Measurements from ENCODE around the gene WDR47. TPM values are rescaled to one million over a fixed set of nuclear protein-coding genes. Genes with fewer than 3 reads are reported as not detected.
A peak's percentile ranks its signal among the peaks of the same experiment; 100 is the strongest.

The WDR47 gene
- total and polyA plus RNA-seq, 2 of the 8 experiments (the other 6 are each of a cell fraction or from before 2014, with no cell fraction given) = 1.9 to 6.7 TPM

DNA sequence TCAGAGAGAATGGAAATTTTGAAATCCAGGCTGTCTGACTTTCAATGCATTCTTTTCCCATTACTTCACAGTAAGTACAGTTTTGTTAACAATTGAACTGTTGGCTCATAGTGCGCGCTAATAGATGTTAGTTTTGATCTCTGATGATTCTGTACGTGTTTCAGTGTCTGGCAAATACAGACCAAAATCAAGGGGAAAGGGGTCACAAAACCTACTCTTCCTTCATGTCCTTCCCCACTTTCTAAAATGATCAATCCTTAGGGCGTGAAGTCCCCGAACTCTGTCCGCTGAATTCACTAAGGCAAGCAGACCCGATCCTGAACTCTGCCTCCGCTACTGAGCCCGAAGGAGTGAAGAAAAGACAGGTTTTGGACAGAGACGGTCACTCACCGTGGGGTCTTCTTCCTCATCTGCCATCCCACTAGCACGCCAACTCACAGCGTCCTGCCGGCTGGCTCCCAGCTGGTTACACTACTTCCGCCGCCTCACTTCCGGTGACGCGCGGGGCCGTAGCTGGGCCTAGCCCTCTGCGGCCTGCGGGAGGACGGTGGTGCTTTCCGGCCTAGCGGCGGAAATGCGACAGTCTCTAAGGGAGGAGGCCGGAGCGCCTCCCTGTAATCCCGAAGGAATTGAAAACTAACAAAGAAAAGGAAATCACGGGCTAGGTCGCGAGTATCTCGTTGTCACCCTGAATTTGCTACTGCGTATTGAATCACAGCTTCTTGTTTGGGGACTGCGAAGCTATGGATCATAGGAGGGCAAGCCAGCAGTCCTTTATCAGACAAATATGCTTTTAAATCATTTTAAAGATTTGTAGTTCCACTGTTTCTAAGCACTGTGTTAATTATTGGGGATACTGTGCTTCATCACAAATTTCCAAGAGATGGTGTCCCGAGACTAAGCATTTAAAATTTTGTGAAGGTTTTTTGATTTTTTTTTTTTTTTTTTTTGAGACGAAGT, 33.9 kb upstream of the WDR47 start, which contains the start of gene TAF13 (continued):
- peak in 1 of 3 experiments; percentile 19; a peak in 1 of 4 replicates for TF ChIP-seq CTCF (IDR thresholded peaks at IDR 0.05; ENCODE audit: control extremely low read depth in 1 of 3, insufficient read depth in 1 of 3, low read depth in 1 of 3, low read length in 3 of 3)
- TF ChIP-seq ASH2L (IDR thresholded peaks at IDR 0.05; ENCODE audit: low read length) = peak; percentile 44
- TF ChIP-seq SRF (IDR thresholded peaks at IDR 0.05; ENCODE audit: low read depth, low read length) = 0 out of 2 replicates have a peak, but pooled peaks have one; percentile 21
- no peak for TF ChIP-seq HDAC6 (IDR thresholded peaks at IDR 0.05; ENCODE audit: low read depth, low read length)
- no peak for TF ChIP-seq RNF2 (IDR thresholded peaks at IDR 0.05; ENCODE audit: borderline replicate concordance, low read depth, low read length, missing control alignments, poor library complexity, severe bottlenecking)
- TF ChIP-seq CTBP2 (IDR thresholded peaks at IDR 0.05; ENCODE audit: borderline replicate concordance, insufficient read depth, insufficient read length, low read length) = no peak
- TF ChIP-seq EZH2 (IDR thresholded peaks at IDR 0.05; ENCODE audit: low read depth, low read length, severe bottlenecking) = no peak
- peak; percentile 76 for TF ChIP-seq TAF7 (optimal IDR thresholded peaks at IDR 0.05; ENCODE audit: borderline replicate concordance, low read depth, low read length)
- TF ChIP-seq USF2 (IDR thresholded peaks at IDR 0.05; ENCODE audit: low read length) = no peak
- no peak for TF ChIP-seq SUZ12 (IDR thresholded peaks at IDR 0.05; ENCODE audit: low read length)
- TF ChIP-seq FOSL1 (IDR thresholded peaks at IDR 0.05; ENCODE audit: insufficient read depth, low read depth, low read length) = no peak
- no peak for TF ChIP-seq RFX5 (IDR thresholded peaks at IDR 0.05; ENCODE audit: borderline replicate concordance, low read depth, low read length)
- TF ChIP-seq RAD21 (IDR thresholded peaks at IDR 0.05 in 1 of 2, conservative IDR thresholded peaks at IDR 0.05 in 1 of 2; ENCODE audit: low read depth in 2 of 2, low read length in 2 of 2) = no peak
- TF ChIP-seq GTF2F1 (IDR thresholded peaks at IDR 0.05; ENCODE audit: borderline replicate concordance, low read depth, low read length) = no peak
- peak; percentile 93 for TF ChIP-seq CHD2 (IDR thresholded peaks at IDR 0.05; ENCODE audit: low read length)
- peak; percentile 98 for TF ChIP-seq SAP30 (IDR thresholded peaks at IDR 0.05; ENCODE audit: insufficient read depth, insufficient replicate concordance, low read length)
- peak; percentile 96 for TF ChIP-seq POLR2AphosphoS5 (IDR thresholded peaks at IDR 0.05; ENCODE audit: low read depth, low read length)
- TF ChIP-seq CHD1 (IDR thresholded peaks at IDR 0.05; ENCODE audit: low read depth, low read length) = no peak
